Skin of body (tissue), 2 donors: ENCODE data around the gene EFHD1. TPM values are rescaled to one million over a fixed set of nuclear protein-coding genes. Genes with fewer than 3 reads are reported as not detected.
"Not testable (repeated sequence)": the region's sequence is repeated elsewhere in the genome, so short reads cannot be mapped to it uniquely, and the experiment has no call there.

Experiments used
- DNase-seq: peaks from one replicate; lab custom pipeline; 2025; lab: John Stamatoyannopoulos, UW
- total RNA-seq: library from RNA; depleted of rRNA; stranded (reverse); fragments of >200 nt; gene quantifications from one replicate; pipeline ENCODE4 v1.2.3, GENCODE V29; 2014

The EFHD1 gene
- total RNA-seq, 1 donor from 2014 or later = 2.7 TPM

GRCh38 chr2:232615339-232615738 is 18.1 kb upstream of the EFHD1 start:
- no peak for DNase-seq

GRCh38 chr2:232621186-232621585 is 12.2 kb upstream of the EFHD1 start:
- DNase-seq = no peak

- DNase-seq = no peak
These were observed 10.8 kb upstream of the EFHD1 start for GRCh38 chr2:232622563-232622962.

- DNase-seq = no peak
These were observed 9.3 kb upstream of the EFHD1 start for GRCh38 chr2:232623768-232624765.

- no peak for DNase-seq
These were observed 6.8 kb upstream of the EFHD1 start for GRCh38 chr2:232626584-232626983.

- DNase-seq = no peak
These were observed 4.8 kb upstream of the EFHD1 start for GRCh38 chr2:232628466-232629128.

- DNase-seq = no peak
These were observed 4.3 kb upstream of the EFHD1 start for GRCh38 chr2:232629129-232629475.

- no peak for DNase-seq
These were observed 1.0 kb upstream of the EFHD1 start for GRCh38 chr2:232632229-232632903.

GRCh38 chr2:232632904-232633412 is 446 bp upstream of the EFHD1 start:
- DNase-seq = no peak

GRCh38 chr2:232634206-232635150 is 1.1 kb downstream of the EFHD1 start:
- DNase-seq = no peak

GRCh38 chr2:232635376-232635775 is 2.0 kb downstream of the EFHD1 start:
- DNase-seq = not testable (repeated sequence)

GRCh38 chr2:232635820-232636219 is 2.4 kb downstream of the EFHD1 start:
- DNase-seq = no peak

- DNase-seq = no peak
These were observed 3.5 kb downstream of the EFHD1 start for GRCh38 chr2:232636788-232637420.

- DNase-seq = no peak
These were observed 4.6 kb downstream of the EFHD1 start for GRCh38 chr2:232637866-232638583.

- DNase-seq = no peak
These were observed 7.9 kb downstream of the EFHD1 start for GRCh38 chr2:232641153-232641848.

GRCh38 chr2:232643147-232643425 is 9.7 kb downstream of the EFHD1 start:
- no peak for DNase-seq

- DNase-seq = no peak
These were observed 10.5 kb downstream of the EFHD1 start for GRCh38 chr2:232643813-232644347.

GRCh38 chr2:232645061-232645460 is 11.7 kb downstream of the EFHD1 start:
- no peak for DNase-seq

GRCh38 chr2:232646726-232647125 is 13.3 kb downstream of the EFHD1 start:
- no peak for DNase-seq
